Panc1 (cell line): ENCODE data around the gene PKIB. TPM values are rescaled to one million over a fixed set of nuclear protein-coding genes. Genes with fewer than 3 reads are reported as not detected.

ENCODE experiments used
- ATAC-seq: fragments of 200-7000 bp; cut with Tn5 transposase; 2 replicates; pipeline ENCODE4 v1.9.1; 2020; ENCODE audit warnings: mild to moderate bottlenecking, moderate library complexity
- BruUV-seq: library from RNA; stranded (reverse); fragments of 400-500 nt; replicated peaks from 2 replicates; lab custom pipeline; 2021; lab: Mats Ljungman, UMichigan
- CTCF ChIA-PET: fragments of 300-600 bp; sonication (Branson Sonifier 250); formaldehyde crosslinking; loops from one replicate; lab custom pipeline; 2022; ENCODE audit warnings: antibody characterized with exemption; lab: Charles Lee
- POLR2A ChIA-PET: fragments of 300-600 bp; sonication (Branson Sonifier 250); formaldehyde crosslinking; loops from one replicate; lab custom pipeline; 2022; ENCODE audit warnings: antibody characterized with exemption; lab: Charles Lee
- DNase-seq: peaks from one replicate; pipeline ENCODE4 v3.0.0-alpha.2; 2010; ENCODE audit warnings: low read depth, low spot score
- H3K27ac ChIP-seq: 2 replicates; pipeline ENCODE4 v1.5.1; 2011; ENCODE audit warnings: mild to moderate bottlenecking, low read length, inconsistent platforms
- H3K27me3 ChIP-seq: fragments of 200-500 bp; sonication (Bioruptor generic); 2 replicates; pipeline ENCODE4 v1.6.0; 2014; ENCODE audit warnings: low read length, inconsistent platforms; ENCODE audit not compliant: control insufficient read depth, insufficient read depth
- H3K36me3 ChIP-seq: fragments of 200-500 bp; sonication (Bioruptor generic); 2 replicates; pipeline ENCODE4 v1.5.1; 2014; ENCODE audit warnings: inconsistent platforms, mild to moderate bottlenecking, low read length, moderate library complexity; ENCODE audit not compliant: control insufficient read depth, insufficient read depth
- H3K4me1 ChIP-seq: 2 replicates; pipeline ENCODE4 v1.5.1; 2011; ENCODE audit warnings: inconsistent platforms, mild to moderate bottlenecking, low read length, moderate library complexity; ENCODE audit not compliant: control insufficient read depth, insufficient read depth
- H3K4me3 ChIP-seq, 2 experiments: 2 replicates each; pipeline ENCODE4 v1.5.1; 2011 to 2012; ENCODE audit warnings: low read depth in 2 of 2, low read length in 2 of 2, mild to moderate bottlenecking in 2 of 2, inconsistent platforms in 1 of 2, moderate library complexity in 1 of 2
- H3K9me3 ChIP-seq: fragments of 200-500 bp; sonication (Bioruptor generic); 2 replicates; pipeline ENCODE4 v1.5.1; 2014; ENCODE audit warnings: low read depth, mild to moderate bottlenecking, inconsistent platforms, low read length, moderate library complexity; ENCODE audit not compliant: control insufficient read depth, insufficient read depth
- CTCF ChIP-seq: fragments of 450-650 bp; IDR thresholded peaks from 2 replicates; pipeline ENCODE4 v1.5.1; 2017; ENCODE audit warnings: mild to moderate bottlenecking
- POLR2AphosphoS5 ChIP-seq: IDR thresholded peaks from 2 replicates; pipeline ENCODE4 v1.6.1; 2012; ENCODE audit warnings: mild to moderate bottlenecking, low read depth, low read length, moderate library complexity
- REST ChIP-seq, 2 experiments: IDR thresholded peaks; 2 replicates each; pipeline ENCODE4 v1.6.1; 2011 to 2012; ENCODE audit warnings: low read depth in 2 of 2, control low read depth in 1 of 2, low read length in 1 of 2, mild to moderate bottlenecking in 1 of 2, moderate library complexity in 1 of 2; ENCODE audit not compliant: insufficient read depth in 1 of 2
- SIN3A ChIP-seq: IDR thresholded peaks from 2 replicates; pipeline ENCODE4 v1.6.1; 2012; ENCODE audit warnings: low read depth, mild to moderate bottlenecking, low read length, moderate library complexity, borderline replicate concordance; ENCODE audit not compliant: insufficient read depth
- TCF7L2 ChIP-seq: IDR thresholded peaks from 2 replicates; pipeline ENCODE4 v1.6.1; 2011; ENCODE audit warnings: mild to moderate bottlenecking, low read depth, low read length, inconsistent platforms
- in situ Hi-C: cut with HindIII; loops from 2 replicates; pipeline ENCODE4 v1.10.0; 2016; ENCODE audit warnings: low sequenced_read_pairs, low pct_unique_long_range_greater_than_20kb
- intact Hi-C: fragments of 100-400 bp; cut with micrococcal nuclease; formaldehyde crosslinking; loops from one replicate; pipeline ENCODE4 v1.10.0; 2022; ENCODE audit not compliant: unreplicated experiment
- total RNA-seq: library from RNA; stranded (reverse); gene quantifications from one replicate; pipeline ENCODE4 v1.2.1, GENCODE V29; 2021; ENCODE audit not compliant: unreplicated experiment

Gene PKIB
- total RNA-seq, 1 experiment from 2014 or later = 1.1 TPM

GRCh38 chr6:122713138-122713537, 102.9 kb downstream of the PKIB start:
- Histone ChIP-seq H3K27ac (no peak overlapping the region), H3K4me3 (no peak overlapping the region), H3K36me3 (no peaks in the 10 kb centered on the region), H3K9me3 (no peaks in the 10 kb centered on the region), H3K4me1 (no peaks in the 10 kb centered on the region), H3K27me3 (no peaks in the 10 kb centered on the region; the same call in 1 of the 2 replicates)
- ChIA-PET POLR2A (interaction anchor here (0.5 kb wide), 1 partner anchor 9 kb away, joined by 6 read pairs; no protein-coding TSS in a partner anchor), CTCF (no interaction called here)
- no TSS peak for BruUV-seq
- intact Hi-C loops = no loop called here
- ATAC-seq (no peak), DNase-seq (no peak)
- in situ Hi-C loops = no loop called here
- no peak for TF ChIP-seq TCF7L2
- no peak for TF ChIP-seq SIN3A
- no peak for TF ChIP-seq CTCF
- TF ChIP-seq REST (IDR thresholded peaks at IDR 0.05; ENCODE audit: insufficient read depth in 1 of 2, low read depth in 2 of 2, low read length in 1 of 2) = no peak
- no peak for TF ChIP-seq POLR2AphosphoS5

- in situ Hi-C loops = no loop called here
- Histone ChIP-seq H3K4me3 (no peak overlapping the region), H3K9me3 (no peaks in the 10 kb centered on the region), H3K4me1 (no peaks in the 10 kb centered on the region), H3K27ac (no peak overlapping the region), H3K27me3 (peaks cover 5% of the 10 kb centered on the region), H3K36me3 (no peaks in the 10 kb centered on the region)
- no peak for TF ChIP-seq REST (IDR thresholded peaks at IDR 0.05; ENCODE audit: insufficient read depth in 1 of 2, low read depth in 2 of 2, low read length in 1 of 2)
- intact Hi-C loops = no loop called here
- ChIA-PET POLR2A (no interaction called here), CTCF (no interaction called here)
- ATAC-seq = no peak
- BruUV-seq = no TSS peak
- no peak for DNase-seq
These were observed 103.9 kb downstream of the PKIB start for GRCh38 chr6:122714059-122714458.
